A673 (cell line): ENCODE results near the gene DNAH8.

Source experiments
- EZH2 ChIP-seq: fragments of 200-600 bp; sonication (generic); IDR thresholded peaks from 2 replicates; pipeline ENCODE4 v1.6.1; 2017; ENCODE audit warnings: borderline replicate concordance, low read depth, mild to moderate bottlenecking, mixed read lengths, antibody characterized with exemption, low read length; ENCODE audit not compliant: poor library complexity, severe bottlenecking
- TF ChIP-seq, protein P1 (sequence below): fragments of 300-800, 200-600 bp; sonication (generic); conservative IDR thresholded peaks from 2 replicates; pipeline ENCODE4 v1.5.1; 2017; ENCODE audit warnings: low read depth, mild to moderate bottlenecking, antibody characterized with exemption, low read length, moderate library complexity, mixed read lengths

DNA sequence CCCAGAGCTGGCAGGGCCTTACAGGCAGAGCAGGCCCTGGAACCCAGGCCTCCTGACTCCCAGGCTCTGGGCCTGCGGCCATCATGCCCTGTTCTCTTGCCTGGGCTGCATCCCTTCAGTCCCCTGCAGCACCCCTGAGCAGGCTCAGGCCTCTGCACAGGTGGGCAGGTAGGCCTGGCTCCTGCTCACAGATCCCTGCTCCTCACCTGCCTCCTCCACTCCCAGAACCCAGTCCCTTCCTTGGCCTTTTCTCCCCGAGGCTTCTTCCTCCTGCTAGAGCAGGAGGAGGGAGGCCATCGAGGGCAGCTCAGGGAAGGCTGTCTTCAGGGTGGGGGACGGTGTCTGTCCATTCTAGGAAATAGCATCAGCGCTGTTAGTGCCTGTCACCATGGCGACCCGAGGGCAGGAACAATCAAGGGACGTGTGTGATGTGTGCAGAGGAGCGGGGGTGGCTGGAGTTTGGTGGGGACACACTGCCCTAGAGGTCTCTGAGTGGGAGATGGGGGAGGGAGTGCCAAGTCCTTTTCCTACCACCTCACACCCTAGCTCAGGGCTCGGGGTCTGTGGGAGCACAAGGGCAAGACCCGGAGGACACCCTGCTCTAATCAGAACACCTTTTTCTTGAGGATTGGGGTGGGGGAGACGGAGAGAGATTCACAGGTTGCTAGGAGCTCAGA is 360.0 kb downstream of the DNAH8 start:
- TF ChIP-seq, protein P1, sequence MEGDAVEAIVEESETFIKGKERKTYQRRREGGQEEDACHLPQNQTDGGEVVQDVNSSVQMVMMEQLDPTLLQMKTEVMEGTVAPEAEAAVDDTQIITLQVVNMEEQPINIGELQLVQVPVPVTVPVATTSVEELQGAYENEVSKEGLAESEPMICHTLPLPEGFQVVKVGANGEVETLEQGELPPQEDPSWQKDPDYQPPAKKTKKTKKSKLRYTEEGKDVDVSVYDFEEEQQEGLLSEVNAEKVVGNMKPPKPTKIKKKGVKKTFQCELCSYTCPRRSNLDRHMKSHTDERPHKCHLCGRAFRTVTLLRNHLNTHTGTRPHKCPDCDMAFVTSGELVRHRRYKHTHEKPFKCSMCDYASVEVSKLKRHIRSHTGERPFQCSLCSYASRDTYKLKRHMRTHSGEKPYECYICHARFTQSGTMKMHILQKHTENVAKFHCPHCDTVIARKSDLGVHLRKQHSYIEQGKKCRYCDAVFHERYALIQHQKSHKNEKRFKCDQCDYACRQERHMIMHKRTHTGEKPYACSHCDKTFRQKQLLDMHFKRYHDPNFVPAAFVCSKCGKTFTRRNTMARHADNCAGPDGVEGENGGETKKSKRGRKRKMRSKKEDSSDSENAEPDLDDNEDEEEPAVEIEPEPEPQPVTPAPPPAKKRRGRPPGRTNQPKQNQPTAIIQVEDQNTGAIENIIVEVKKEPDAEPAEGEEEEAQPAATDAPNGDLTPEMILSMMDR = no peak
- no peak for TF ChIP-seq EZH2
